ENCODE measurements around the gene FOXR1.

- TF ChIP-seq CTCF (IDR thresholded peaks at IDR 0.05) (no peak), POLR2A (IDR thresholded peaks at IDR 0.05) (no peak), EP300 (IDR thresholded peaks at IDR 0.05) (no peak)
These were observed 54.0 kb downstream of the FOXR1 start for GRCh38 chr11:119025541-119025940.
